T-helper 22 cell (primary cell): ENCODE data around the gene KCTD20.
A peak's percentile ranks its signal among the peaks of the same experiment; 100 is the strongest.
"Not testable (repeated sequence)": the region's sequence is repeated elsewhere in the genome, so short reads cannot be mapped to it uniquely, and the experiment has no call there.

Source experiments
- DNase-seq: peaks from one replicate; pipeline ENCODE4 v3.0.0-alpha.2; 2020; ENCODE audit warnings: low read depth

The KCTD20 gene

GRCh38 chr6:36442671-36443470 lies at the start of gene KCTD20, which contains the start of gene PXT1:
KCTD20 (plus strand) TSS chr6:36443000; CDS start chr6:36470098, 27,098 bp downstream.
PXT1 (minus strand) TSS chr6:36442854; CDS start chr6:36426082, 16,772 bp downstream.
- DNase-seq: peak; percentile 74

- no peak for DNase-seq
Measured at GRCh38 chr6:36399970-36400369, 42.8 kb upstream of the KCTD20 start.

GRCh38 chr6:36402481-36402880 lies 40.3 kb upstream of the KCTD20 start:
- DNase-seq: no peak

- no peak for DNase-seq
Measured at GRCh38 chr6:36404164-36404563, 38.6 kb upstream of the KCTD20 start.

GRCh38 chr6:36409718-36410117 lies 33.1 kb upstream of the KCTD20 start:
- DNase-seq: not testable (repeated sequence)

- DNase-seq: no peak
Measured at GRCh38 chr6:36413489-36414480, 29.0 kb upstream of the KCTD20 start.

- no peak for DNase-seq
Measured at GRCh38 chr6:36414481-36414880, 28.3 kb upstream of the KCTD20 start.

- no peak for DNase-seq
Measured at GRCh38 chr6:36418558-36418957, 24.2 kb upstream of the KCTD20 start.

GRCh38 chr6:36419310-36419709 lies 23.5 kb upstream of the KCTD20 start:
- DNase-seq: no peak

GRCh38 chr6:36422714-36423100 lies 20.1 kb upstream of the KCTD20 start:
- no peak for DNase-seq

- DNase-seq: peak; percentile 96
Measured at GRCh38 chr6:36423101-36423824, 19.5 kb upstream of the KCTD20 start.

- no peak for DNase-seq
Measured at GRCh38 chr6:36426622-36427021, 16.2 kb upstream of the KCTD20 start.

- no peak for DNase-seq
Measured at GRCh38 chr6:36428911-36429310, 13.9 kb upstream of the KCTD20 start.

GRCh38 chr6:36430351-36430750 lies 12.4 kb upstream of the KCTD20 start:
- no peak for DNase-seq

- no peak for DNase-seq
Measured at GRCh38 chr6:36431197-36431596, 11.6 kb upstream of the KCTD20 start.

- DNase-seq: no peak
Measured at GRCh38 chr6:36432151-36432671, 10.6 kb upstream of the KCTD20 start.

- DNase-seq: no peak
Measured at GRCh38 chr6:36436466-36436865, 6.3 kb upstream of the KCTD20 start.

- DNase-seq: peak; percentile 85
Measured at GRCh38 chr6:36441307-36441894, 1.4 kb upstream of the KCTD20 start.

GRCh38 chr6:36442103-36442670 lies 613 bp upstream of the KCTD20 start:
- no peak for DNase-seq

GRCh38 chr6:36443471-36444428 lies 950 bp downstream of the KCTD20 start:
- no peak for DNase-seq
